HG03520 (cell line): Measurements from ENCODE around the gene FAM174A.
"Not testable (repeated sequence)": the region's sequence is repeated elsewhere in the genome, so short reads cannot be mapped to it uniquely, and the experiment has no call there.

Source experiments
- ATAC-seq: cut with Tn5 transposase; IDR thresholded peaks from one replicate; pipeline ENCODE4 v1.9.1; 2021; ENCODE audit warnings: mild to moderate bottlenecking, moderate library complexity; ENCODE audit not compliant: unreplicated experiment

Gene FAM174A

DNA sequence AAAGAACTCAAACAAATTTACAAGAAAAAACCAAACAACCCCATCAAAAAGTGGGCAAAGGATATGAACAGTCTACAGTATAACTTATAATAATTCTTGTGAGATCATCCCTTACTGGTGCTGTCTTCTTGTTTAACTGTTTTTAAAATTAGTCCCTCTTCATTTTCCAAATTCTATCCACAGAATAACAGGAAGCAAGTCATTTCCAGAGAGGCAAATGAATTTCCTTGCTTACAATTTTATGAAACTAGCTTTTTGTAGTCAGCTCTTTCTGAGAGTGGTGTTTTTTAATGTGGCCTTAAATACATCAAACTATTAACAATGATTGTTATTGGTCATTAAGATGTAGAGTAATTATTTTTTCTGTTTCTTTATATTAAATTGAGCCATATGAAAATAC, 40.6 kb downstream of the FAM174A start:
- no peak for ATAC-seq

DNA sequence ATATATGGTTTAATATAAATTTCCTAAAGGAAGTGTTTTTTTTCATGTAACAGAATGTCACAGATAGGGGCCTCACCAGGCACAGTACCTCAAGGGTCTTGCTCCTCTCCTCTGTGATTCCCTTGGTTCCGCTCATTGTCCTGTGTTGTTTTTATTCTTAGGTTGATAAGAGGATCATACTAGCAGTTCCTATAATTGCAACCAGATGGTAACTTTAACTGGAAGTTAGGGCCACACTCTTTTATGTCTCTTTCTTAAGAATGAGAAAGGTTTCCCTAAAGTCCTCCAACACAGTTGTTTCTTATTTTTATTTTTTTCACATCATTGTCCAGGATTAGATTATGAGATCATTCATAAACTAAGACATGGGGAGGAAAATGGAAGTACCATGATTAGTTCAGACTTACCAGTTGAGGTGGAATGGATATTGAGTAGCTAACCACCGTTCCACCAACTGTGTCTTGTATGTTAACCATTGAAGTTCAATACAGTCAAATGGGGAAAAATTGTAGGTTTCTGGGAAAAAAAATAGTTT, 41.1 kb downstream of the FAM174A start:
- no peak for ATAC-seq

DNA sequence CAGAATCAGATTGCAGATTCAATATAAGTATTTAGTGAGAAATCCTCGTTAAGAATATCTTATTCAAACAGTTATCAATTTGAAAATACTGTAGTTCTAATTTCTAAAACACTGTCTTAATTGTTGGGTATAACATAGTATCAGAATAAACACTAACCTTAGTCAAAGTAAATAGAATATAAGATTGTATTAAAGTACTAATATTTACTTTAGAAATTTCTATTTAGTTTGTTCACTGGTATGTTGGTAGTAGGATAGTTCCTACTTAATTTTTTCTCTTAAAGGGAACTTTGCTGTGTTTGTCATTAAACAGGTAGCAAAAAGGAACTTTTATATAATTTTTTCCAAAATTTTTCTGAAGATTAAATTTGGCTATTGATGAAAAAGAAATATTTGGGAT, 42.3 kb downstream of the FAM174A start:
- ATAC-seq = no peak

DNA sequence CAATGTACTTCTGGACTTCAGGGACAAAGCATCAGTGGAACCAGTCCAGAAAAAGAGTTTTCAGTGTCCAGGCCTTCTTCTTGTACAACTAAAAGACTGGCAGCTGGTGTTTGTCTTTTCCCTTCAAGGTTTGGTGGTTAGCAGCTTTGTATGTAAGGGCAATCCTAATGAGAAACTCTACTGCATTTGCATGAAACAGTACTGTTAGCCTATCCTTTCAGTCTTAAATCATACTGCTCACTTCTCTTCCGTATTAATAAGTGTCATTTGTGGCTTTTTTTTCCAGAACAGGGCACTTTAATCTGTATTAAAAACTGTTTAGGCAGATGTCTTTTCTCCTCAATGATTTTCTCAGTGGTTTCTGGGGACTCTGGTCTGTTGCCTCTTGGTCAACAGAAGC, 48.9 kb downstream of the FAM174A start:
- peak; percentile 78 for ATAC-seq

DNA sequence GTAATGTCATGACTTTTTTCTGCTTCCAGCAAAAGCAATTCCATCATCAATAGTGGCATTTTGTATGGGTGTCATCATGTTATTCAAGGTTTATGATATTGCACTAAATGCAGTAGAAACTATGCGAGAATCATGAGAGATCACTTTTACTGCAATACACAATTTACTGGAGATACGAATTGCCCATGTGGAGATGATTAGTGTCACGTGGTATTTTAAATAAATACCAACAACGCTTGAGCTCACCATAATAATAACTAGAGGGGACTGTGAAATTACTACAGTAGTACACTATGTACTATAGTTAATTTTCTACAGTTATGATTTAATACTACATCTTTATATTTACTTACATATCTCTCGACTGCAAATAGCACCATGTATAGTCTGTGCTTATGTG, 49.7 kb downstream of the FAM174A start:
- ATAC-seq = no peak

DNA sequence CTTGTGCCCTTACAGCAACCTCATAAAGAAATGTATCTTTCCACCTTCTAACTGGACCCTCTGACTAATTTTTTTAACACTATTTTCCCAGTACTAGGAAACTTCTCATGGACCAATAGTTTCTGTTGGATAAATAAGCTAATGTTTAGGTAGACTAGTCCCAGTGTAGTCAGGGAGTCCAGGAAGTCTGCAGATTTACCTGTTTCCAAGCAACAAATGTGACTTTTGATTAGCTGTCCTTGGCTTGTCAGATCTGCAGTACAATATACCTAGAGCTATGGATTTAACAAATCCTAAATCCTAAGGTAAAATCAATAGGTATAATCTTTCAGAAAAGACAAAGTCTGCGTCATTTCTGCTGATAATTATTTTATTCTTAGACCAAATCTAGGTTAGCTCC, 55.7 kb downstream of the FAM174A start:
- no peak for ATAC-seq

DNA sequence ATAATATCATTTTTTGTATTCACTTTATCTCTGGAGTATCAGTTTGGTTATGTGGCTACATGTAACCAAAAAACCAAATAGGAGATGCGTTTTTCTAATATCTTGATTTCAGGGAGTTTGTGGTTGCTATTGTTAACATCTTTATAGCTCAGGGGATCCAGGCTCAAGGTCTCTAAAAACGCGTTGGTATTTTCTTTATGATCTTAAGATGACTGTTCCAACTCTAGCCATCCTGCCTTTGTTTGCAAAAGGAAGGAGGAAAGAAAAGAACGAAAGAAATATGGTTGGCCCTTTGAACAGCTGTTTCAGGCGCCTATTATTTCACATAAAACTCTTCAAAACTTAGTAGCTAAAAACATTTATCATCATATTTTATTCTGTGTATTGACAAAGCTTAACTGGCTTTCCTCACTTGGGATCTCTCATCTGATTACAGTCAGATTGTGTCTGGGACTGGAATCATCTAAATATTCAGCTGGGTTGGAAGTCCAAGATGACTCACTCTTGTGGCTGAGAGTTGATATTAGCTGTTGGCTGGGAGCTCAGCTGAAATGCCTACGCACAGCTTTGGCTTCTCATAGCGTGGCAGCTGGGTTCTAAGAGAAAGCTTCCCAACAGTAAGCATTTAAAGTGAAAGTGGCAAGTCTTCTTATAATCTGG, 60.1 kb downstream of the FAM174A start:
- ATAC-seq = no peak

DNA sequence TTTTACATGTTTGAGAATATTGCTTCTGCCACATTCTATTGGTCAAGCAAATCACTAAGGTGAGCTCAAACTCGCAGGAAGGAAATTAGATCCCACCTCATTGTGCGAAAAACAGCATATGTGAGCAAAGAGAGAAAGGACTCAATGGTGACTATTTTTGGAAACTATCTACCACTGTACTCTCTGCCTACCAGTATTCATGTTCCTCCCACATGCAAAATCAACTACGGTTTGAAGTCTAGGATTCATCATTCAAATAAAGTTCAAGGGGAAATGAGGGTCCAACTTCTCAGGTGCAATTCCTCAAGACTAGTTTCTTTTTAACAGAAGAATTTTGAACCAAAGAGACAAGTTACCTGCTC, 60.6 kb downstream of the FAM174A start:
- no peak for ATAC-seq

DNA sequence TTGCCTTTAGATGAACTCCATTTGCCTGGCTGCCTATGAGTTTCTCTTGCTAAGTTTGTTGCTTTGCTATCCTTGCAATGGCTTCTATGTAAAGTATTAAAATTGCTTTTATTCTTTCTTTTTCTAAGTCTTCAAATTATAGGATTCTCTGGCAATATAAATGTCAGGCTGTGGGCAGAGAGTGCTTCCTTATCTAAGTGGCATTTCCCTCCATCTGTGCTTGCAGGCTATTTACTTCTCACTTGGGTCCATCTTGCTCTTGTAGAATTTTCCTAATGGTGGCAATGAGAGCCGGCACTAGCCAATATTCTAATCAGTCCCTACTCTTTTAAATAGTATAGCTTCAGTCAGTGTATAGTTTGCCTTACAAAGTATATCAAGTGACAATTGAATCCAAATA, 63.3 kb downstream of the FAM174A start:
- no peak for ATAC-seq

DNA sequence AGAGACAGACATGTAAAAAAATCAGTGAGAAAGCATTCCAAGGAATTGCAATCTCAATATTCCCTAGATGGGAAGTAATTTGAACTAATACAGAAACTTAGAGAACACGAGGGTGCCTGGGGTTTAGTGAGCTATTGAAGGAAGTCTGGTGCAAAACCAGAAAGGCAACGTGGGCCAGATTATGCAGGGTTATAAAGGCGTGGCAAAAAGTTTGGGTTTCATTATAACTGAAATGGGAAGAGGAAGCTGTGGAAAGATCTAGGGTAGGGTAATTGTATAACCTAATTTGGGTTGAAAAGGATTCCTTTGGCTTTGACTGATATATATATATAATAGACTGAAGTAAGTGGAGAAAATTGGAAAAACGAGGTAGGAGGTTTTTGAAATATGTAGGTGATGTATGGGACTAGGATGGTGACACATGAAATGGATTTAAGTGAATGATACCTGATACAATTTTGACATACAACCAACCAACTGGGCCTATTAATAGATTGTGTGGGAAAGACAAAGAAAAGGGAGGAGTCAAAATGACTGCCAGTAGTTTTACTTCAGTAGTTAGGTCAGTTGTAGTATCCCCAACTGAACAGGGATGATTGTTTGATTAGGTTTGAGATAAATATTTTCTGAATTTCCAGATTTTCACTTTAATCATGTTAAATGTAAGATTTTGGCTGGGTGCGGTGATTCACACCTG, 65.3 kb downstream of the FAM174A start:
- no peak for ATAC-seq

DNA sequence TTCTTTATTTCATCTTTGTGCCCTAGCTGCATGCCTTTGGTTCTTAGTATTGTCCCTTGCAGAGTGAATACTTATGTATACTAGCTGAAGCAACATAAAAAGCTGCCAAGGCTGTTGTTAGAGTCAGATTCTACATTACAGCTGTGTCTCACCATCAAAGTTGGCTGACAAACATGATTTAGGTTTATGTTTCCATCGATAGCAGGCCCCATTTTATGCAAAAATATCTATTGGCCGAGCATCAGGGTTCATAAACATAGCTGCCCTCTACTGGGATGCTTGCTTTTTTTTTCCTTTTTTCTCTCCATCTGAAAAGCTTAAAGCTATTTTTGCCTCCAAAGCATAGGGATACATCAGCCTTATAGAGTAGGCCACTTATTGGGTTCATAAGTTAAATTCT, 68.0 kb downstream of the FAM174A start:
- ATAC-seq = no peak

DNA sequence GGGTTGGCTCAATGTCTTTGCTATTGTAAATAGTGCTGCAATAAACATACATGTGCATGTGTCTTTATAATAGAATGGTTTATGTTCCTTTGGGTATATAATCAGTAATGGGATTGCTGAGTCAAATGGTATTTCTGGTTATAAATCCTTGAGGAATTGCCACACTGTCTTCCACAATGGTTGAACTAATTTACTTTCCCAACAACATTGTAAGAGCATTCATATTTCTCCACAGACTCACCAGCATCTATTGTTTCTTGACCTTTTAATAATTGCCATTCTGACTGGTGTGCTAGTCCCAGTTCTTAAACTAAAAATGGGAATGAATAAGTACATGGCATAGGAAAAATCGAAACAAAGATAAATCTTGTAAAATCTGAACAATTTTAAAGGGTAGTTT, 68.8 kb downstream of the FAM174A start:
- ATAC-seq = not testable (repeated sequence)

DNA sequence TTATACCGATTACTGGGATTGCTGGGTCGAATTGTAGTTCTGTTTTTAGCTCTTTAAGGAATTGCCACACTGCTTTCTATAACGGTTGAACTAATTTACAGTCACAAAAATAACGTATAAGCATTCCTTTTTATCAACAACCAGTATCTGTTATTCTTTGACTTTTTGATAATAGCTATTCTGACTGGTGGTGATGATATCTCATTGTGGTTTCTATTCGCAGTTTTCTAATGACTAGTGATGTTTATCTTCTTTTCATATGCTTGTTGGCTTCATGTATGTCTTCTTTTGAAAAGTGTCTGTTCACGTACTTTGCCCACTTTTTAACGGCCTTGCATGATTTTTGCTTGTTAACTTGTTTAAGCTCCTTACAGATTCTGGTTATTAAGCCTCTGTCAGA, 74.4 kb downstream of the FAM174A start:
- ATAC-seq = no peak

DNA sequence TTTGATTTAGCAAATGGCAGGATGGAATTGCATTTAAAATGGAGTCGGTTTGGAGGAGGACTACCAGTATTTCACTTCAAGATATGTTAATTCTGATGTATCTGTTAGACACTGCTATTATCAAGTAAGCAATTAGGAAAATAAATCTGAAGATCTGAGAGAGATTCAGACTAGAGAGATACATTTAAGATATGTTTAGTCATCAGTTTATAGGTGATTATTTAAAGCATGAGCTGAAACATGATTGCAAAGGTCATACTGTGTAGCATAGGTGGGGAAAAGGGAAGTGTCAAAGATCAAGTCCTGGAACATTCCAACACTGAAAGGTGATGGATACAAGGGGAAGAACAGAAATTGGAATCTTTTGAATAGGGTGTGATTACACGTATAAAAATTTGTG, 79.1 kb downstream of the FAM174A start:
- ATAC-seq = no peak

DNA sequence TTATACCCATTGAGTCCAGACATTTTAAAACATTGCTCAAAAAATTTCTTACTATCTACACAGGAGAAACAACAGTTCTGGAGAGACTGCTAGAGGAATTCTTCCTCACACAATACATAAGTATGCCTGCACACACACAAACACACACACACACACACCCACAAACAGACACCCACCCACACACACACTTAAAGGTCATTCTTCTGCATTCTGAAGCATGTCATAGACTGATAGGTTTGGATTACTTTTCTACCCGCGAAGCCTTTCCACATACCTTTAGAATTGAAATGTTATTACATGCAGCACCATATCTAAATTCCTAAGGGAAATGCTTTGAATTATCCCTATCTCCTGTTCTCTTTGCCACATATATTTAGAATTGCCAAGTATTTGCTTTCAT, 80.2 kb downstream of the FAM174A start:
- ATAC-seq = no peak

DNA sequence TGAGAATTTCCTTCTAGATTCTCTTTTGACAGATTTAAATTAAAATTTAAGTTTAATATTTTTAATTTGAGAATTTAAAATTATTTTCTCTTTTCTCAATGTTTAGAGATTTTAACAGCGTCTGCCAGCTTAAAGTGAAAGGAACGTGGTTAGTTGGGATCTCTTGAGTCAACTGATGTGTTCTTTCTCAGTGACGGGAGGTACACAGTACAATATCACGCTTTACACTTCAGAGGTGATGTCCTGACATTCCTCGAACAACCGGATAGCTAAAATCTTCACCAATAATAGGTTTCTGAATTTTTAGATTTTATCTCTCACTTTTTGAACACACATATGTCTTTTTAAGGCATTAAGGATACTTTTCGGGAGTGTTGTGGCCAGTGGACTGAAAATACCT, 81.1 kb downstream of the FAM174A start:
- ATAC-seq = no peak

DNA sequence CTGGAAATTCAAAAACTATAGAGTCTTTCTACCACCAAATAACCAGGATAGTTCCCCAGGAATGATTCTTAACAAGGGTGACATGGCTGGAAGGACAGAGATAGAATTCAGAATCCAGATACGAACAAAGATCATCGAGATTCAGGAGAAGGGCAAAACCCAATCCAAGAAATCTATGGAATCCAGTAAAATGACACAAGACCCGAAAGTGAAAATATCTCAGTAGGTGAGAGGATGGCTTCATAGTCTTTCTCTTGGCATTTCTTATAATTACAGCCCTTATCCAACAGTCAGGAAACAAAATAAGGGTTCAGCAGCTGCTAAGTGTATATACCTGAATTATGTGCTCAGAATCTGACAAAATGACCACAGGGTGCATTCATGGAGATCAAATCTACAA, 81.8 kb downstream of the FAM174A start:
- ATAC-seq = no peak

DNA sequence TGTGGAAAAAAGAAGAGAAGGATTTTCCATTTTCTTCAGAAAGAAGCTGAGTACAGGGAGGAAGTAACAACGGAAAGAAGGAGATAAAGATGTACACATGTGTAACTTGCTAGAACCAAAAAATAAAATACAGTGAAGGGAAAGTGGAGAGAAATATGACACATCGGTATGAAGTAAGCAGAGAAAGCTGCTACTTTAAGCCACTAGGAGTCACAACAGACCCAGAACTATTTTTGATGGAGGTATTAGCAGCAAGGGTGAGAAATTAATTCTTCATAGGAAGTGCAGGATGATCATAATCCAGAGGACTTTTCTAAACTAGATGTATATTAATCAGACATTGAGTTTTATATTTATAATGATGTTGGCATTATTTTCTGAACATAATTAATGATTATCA, 88.5 kb downstream of the FAM174A start:
- peak; percentile 78 for ATAC-seq

DNA sequence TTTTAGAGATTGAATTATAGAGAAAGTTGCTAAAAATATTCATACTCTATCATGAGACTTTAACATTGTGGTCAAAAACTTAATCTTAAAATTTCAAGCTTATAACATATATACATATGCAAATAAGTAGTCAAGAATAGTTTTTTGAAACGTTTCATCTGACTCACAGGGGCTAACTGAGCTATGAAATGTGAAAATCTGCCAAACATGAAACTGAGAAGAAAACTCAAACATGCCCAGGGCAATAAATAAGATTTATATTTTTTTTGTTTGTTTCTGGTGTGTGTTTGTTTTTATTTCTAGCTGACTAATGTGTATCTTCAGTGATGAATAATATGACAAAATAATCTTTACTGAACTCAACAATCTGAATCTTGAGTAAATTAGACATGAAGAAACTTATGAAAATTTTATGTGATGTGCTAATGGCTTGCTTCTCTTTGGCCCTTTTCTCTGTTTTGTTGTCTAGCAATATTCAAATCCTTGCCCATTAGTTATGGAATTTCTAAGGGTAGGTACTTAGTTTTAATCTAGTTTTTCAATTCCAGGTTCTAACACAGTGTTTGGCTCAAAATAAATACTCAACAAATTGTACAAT, 99.9 kb downstream of the FAM174A start:
- peak; percentile 75 for ATAC-seq
